ENCODE results near the gene KCNIP4.

KCNIP4 gene

DNA sequence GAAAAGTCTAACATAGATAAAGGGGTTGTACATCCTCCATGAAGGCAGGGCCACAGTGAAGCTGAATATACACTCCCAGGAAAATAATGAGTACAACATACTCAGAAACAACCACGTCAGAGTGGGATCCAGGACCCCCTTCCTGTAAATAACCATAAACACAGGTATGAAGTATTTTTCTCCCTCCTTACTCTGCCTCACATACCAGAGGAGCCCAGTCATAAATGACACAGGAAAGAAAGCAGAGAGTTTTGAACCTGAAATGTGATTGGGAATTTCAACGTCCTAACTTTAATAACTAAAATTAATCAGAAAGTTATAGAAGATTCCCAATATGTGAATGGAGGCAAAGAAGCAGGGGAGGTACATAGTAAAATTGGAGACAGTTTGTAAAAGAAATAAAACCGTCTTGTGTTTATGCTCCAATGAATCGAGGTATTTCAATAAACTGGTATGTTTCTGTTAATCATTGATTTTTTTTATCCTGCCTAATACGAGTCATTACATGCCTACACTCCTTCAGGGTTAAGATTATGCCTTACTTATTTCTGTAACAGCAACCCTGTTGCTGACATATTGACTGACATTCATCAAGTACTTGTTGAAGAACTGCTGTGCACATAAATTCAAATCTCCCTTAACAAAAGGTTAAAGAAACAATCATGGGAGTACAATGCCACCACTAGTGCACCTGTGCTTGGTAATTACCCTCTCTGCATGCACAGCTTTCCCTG, 431.3 kb downstream of the KCNIP4 start:
- H3K27ac ChIP-seq, result no peak overlapping the region
- DNase-seq (ENCODE audit: low read depth, low spot score), result no peak

DNA sequence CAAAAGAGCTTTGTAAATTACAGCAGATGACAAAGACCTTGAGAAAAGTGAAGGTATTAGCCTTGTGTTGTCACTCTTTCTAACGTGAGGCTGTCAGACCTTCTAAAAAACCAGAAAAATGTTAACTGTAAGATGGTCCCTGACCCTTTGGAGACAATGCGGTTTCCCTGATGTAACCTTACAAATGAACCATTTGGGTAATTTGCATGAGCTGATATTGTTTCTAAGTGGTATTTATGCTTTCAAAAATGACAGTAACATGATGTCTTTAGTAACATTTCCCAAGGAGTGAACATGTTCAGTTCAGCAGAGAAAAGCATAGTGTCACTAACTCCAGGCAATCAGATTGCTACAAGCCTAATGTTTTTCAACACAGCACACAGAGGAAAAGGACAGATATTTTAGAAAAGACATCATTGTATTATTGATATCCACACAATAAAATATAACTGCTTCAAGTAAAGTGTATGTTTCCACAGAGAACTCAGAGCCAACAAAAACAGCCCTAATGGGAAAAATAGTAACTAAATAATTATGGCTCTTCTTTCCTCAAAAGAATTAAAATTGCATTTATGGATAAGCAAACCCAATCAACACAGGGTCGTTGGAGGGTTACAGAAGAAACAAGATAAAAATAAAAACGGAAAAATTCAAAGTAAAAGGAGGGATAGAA, 434.4 kb downstream of the KCNIP4 start:
- H3K27ac ChIP-seq, result no peak overlapping the region

DNA sequence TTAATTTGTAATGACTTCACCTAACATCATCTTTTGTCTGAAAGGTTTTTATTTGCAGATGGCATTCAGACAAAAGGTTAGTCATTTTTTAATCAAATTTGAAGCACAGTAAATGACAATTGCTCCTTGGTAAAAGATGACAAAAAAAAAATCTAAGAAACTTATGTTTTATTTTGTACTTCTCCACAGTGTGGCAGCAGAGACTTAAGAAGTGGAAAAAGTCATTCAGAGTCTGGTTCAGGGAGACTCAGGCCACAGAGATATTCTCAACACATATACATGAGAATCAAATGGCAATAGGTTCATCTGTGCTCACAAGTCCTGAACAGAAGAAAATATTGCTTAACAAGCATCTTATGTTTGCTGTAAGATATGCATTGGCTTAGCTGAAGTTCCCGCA, 436.2 kb downstream of the KCNIP4 start:
- H3K27ac ChIP-seq, result no peak overlapping the region
- DNase-seq (ENCODE audit: low read depth, low spot score), result no peak

More for the DNA sequence above, 434.4 kb downstream of the KCNIP4 start:
- no peak for DNase-seq (ENCODE audit: low read depth, low spot score)

DNA sequence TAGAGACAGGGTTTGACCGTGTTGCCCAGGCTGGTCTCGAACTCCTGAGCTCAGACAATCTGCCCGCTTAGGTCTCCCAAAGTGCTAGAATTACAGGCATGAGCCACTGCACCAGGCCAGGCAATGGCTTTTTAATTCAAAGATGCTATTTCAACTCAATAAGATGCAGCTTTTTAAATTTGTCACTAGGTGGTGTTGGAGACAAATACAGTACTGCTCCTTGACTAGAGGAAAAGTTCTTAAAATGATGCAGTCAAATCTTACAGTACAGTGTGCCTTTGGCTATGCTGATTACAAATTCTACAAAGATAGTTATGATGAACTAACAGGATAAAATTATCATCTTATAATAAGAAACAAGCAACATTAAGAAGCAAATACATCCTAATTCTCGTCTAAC, 441.1 kb downstream of the KCNIP4 start:
- DNase-seq (ENCODE audit: low read depth, low spot score), result no peak

DNA sequence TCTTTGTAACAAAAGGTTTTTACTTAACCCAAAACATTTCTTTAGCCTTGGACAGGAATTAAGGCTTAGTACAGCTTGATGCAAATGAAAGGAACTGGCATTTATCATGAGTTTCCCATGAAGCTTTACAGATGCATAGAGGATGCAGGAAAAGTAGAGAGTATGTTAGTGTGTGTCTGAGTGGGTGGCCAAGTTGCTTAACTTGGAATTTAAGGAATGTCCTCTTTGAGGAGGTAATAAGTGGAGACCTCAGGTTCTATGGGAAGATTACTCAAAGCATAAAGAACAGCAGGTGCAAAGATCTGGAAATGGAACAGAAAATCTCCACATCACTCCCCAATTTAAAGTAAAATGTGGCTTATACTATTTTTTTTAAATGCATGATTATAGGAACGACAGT, 457.9 kb downstream of the KCNIP4 start:
- DNase-seq (ENCODE audit: low read depth, low spot score), result no peak
- H3K27ac ChIP-seq, result no peak overlapping the region

More for the DNA sequence above, 441.1 kb downstream of the KCNIP4 start:
- H3K27ac ChIP-seq, result no peak overlapping the region

DNA sequence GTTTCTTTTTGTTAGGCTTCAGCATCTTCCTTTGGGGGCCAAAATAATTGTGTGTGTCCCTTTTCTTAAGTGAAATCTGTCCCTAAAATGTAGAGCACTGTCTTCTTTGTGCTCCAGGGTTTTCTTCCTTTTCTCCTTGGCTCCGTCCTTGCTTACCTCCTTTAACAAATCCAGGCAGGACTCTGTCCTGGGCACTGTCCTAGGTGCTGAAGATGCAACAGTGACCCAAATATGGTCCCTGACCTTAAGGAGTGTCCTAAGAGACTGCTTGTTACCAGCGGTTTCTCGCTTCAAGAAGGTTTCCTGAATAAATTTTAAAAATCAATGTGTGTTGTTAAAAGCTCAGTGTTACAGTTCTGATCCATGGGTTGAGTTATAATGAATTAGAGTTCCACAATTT, 471.8 kb downstream of the KCNIP4 start:
- H3K27ac ChIP-seq, result no peak overlapping the region
- no peak for DNase-seq (ENCODE audit: low read depth, low spot score)

DNA sequence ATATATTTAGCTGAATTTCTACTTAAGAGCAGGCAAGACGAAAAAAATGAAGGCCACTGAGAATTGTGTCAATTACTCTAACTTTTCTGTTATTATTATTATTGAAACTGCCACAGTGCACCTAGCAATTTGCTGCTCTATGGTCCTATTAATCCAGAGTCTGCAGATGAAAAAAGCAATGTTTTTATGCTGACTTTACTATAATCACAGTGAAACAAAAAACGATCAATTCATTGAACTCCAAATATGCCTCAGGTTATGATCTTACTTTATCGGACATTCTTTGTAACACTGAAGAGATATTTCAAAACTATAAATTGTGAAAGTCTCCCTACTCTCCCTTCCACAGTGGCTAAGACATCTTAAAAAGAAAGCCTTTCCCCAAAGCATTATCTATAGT, 474.4 kb downstream of the KCNIP4 start:
- no peak overlapping the region for H3K27ac ChIP-seq
- DNase-seq (ENCODE audit: low read depth, low spot score), result no peak

DNA sequence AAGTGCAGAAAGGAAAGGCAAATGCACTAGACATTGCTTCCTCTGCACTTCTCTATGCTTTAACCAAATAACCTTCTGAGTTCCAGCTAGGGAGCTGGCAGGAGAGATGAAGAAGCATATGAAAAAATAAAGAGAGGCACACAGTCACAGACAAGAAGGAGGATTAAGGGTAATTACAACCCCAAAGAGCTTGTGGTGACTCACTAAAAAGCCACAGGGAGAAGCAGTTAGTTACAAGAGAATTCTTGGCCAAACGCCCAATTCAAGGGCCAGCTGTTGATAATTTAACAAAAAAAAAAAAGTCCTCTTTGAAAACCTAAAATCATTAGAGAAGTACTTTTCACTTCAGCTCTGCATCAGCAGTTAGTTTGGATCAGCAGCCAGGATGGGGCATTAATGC, 478.0 kb downstream of the KCNIP4 start:
- peak; percentile 33 for DNase-seq (ENCODE audit: low read depth, low spot score)
- H3K27ac ChIP-seq, result no peak overlapping the region

DNA sequence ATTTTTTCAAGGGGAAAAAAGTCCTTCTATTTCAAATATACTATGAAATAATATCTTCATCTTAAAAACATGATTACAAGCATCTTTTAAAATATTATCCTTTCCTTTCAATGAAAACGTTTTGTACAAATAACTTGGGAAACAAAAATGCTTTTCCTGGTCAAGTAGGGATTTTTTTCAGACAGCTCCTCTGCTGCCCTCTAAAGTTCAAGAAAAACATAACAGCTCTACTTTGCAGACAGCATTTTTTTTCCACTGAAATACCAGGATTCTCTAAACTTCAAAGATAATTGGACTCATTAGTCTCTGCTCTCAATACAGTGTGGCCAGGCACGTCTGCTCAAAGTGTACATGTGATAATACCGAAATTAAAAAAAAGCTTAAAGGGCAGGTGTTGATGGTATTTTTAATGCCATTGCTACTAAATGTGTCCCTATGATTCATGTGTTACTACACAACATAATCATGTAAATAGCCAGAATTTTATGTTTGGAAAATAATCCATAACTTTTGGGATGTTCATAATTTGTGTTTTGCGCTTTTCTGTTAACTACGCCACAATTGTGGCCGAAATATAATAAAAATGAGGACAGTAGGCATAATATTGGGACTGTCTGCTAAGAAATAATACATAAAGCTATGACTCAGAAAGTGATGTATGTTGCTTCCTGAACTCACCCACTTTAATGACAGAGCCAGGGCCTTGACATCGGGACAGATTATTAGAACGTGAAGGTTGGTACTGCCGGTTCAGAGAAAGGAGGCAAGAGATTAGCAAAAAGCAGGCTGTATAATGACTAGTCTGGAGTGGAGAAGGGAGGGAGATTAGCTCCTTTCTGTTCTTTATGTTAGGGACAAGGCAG, 478.9 kb downstream of the KCNIP4 start:
- DNase-seq (ENCODE audit: low read depth, low spot score), result no peak

DNA sequence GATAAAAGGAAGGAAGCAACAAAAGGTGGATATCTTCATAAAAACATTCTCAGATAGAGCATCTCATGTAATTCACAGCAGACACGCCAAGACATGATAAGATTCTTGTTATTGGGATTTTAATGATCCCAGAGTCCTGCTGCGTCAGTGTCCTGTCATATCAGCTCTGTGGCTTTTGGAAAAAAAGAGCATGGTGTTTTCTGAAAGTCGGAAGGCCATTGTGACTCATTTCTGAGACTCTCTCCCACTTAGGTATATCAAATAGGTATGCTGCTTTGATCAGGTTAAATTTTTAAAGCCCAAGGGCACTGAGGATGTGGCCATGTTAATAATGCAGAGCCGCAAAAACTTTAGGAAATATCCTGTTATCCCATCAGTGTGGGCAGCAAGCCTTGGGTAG, 481.0 kb downstream of the KCNIP4 start:
- no peak overlapping the region for H3K27ac ChIP-seq
- DNase-seq (ENCODE audit: low read depth, low spot score), result no peak

More for the DNA sequence above, 478.9 kb downstream of the KCNIP4 start:
- H3K27ac ChIP-seq, result no peak overlapping the region

DNA sequence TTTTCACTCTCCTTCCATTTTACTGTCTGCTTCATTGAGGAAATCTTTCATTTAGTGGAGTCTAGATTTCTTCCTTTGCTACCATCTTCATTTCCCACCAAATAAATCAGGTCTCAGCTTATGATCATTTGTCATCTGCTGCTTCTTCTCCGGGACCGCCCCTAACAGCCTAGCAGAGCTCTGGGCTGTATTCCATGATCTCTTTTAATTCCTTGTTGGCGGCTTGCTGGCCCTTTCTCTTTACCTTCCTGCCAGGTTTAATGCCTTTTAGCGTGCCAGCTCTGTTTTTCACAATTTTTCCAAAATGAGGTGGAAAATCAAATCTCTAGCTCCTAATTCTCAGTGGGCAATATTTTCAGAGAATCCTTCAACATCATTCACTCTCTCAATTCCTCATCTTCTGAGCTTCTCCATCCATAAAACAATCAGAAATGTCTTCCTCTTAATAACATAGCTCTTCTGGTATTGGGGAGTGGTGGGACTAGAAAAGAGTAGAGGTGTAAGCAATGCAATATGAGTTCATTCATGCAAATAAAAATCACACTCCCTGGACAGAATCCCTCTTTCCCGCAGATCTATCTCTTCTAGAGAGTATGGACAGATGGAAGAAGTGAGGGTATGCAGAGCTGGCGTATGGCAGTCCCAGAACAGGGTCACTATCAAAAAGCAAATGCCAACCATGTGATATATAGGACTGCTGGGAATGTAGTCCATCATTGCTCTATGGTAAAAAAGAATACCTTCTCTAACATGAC, 491.3 kb downstream of the KCNIP4 start:
- DNase-seq (ENCODE audit: low read depth, low spot score), result no peak
- no peak overlapping the region for H3K27ac ChIP-seq

DNA sequence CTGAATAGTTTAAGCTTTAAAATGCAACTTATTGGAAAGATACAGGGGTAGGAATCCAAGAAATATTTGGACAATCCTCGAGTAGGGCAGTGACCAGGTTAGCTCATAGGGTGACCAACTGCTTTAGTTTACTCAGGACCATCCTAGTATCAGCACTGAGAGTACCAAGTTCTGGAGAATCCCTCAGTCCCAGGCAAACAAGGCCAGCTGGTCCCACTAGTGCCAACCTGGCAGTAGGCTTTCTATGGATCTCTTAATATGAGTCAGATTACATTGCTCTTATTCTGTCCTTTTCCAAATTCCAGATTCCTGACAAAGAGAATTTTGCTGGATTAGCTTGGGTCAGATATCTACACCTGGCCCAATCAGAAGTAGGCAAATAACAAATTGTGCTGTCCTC, 493.7 kb downstream of the KCNIP4 start:
- DNase-seq (ENCODE audit: low read depth, low spot score), result no peak
- no peak overlapping the region for H3K27ac ChIP-seq

DNA sequence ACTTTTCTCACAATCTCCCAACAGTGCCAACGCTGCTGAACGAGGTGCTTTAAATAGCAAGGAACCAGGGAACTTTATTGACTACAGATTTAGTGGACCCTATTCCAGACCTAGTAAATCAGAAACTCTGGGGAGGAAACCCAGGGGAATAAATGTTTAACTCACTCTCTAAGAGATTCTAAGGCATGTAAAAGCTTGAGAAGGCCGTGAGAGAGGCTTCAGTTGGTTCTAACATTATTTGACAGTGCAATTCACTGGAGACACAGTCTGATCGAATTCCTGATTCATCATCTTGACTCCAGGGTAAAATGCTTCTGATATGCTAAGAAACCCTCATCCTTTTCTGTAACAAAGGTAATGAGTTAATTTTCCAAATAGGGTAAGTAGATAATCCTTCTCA, 494.4 kb downstream of the KCNIP4 start:
- no peak overlapping the region for H3K27ac ChIP-seq
- DNase-seq (ENCODE audit: low read depth, low spot score), result no peak

DNA sequence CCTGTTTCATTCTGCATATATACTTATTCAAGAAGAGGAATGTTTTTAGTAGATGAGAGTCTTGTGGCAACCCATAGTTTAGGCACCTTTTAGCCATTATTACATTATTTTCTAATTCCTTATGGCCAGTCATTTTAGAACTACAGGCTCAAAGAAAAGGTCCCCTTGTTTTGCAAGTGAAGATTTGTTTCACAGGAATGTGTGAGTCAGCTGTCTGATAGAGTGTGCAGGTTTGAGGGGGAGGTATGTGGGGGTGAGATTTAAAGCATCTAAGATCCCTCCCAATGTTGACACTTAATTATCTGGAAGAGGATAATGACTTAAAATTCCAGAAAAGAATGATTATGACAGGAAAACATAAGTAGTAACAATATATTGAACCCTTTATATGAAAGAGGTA, 495.6 kb downstream of the KCNIP4 start:
- no peak for DNase-seq (ENCODE audit: low read depth, low spot score)
- no peak overlapping the region for H3K27ac ChIP-seq

DNA sequence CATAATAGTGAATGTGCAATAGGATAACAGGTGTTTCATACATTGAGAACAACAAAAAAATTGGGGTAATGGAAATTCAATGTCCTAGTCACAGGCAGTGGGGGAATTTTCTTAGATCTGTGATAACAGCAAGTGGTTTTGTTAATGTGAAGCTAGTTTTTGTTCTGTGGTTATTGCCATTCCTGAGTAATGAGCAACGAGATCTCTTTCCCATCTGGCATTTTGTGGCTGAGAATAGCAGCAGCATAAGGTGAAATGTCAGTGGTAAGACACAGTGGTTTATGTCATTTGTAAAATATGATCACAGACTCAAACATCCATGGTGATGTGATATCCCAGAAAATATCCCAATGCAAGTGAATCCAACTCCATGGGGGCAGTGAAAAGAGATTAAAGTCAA, 497.5 kb downstream of the KCNIP4 start:
- no peak overlapping the region for H3K27ac ChIP-seq
- peak; percentile 63 for DNase-seq (ENCODE audit: low read depth, low spot score)

DNA sequence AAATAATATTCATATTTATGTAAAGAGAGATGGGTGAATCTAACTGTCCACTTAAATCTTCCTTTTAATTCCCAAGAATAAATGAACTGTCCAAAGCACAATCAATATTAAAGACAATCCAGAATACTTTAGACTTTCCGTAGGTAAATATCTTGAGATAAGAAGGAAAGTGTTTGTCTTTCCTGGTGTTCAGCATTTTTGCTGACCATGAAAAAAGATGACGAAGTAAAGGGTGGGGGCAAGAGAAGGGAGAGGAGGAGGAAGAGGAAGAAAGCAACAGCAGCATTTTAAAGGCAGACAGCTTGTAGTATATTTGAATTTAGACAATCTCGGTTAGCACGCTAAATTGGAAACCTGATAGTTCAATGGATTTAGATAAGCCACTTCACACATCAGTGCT, 498.2 kb downstream of the KCNIP4 start:
- H3K27ac ChIP-seq, result no peak overlapping the region

DNA sequence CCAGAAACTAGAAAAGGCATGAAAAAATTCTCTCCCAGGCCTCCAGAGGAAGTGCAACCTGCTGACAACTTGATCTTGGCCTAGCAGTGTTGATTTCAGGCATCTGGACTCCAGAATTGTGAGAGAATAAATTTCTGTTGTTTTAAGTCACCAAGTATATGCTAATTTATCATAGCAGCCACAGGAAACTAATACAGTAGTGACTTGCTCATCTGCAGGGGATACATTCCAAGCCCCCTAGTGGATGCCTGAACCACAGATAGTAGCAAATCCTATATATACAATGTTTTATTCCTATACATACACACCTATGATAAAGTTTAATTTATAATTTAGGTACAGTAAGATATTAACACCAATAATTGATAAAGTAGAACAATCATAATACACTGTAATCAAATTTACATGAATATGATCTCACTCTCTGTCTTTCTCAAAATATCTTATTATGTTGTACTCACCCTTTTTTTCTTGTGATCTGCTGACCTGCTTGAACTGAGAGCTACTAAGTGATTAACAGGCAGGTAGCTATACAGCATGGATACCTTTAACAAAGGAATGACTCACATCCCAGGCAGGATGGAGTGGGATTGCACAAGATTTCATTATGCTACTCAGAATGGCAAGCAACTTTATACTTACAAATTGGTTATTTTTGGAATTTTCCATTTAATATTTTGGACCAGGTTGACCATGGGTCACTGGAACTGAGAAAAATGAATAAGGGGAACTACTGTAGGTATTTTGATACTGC, 501.1 kb downstream of the KCNIP4 start:
- peak overlapping the region; percentile 77 for H3K27ac ChIP-seq
- peak; percentile 58 for DNase-seq (ENCODE audit: low read depth, low spot score)

More for the DNA sequence above, 498.2 kb downstream of the KCNIP4 start:
- no peak for DNase-seq (ENCODE audit: low read depth, low spot score)

DNA sequence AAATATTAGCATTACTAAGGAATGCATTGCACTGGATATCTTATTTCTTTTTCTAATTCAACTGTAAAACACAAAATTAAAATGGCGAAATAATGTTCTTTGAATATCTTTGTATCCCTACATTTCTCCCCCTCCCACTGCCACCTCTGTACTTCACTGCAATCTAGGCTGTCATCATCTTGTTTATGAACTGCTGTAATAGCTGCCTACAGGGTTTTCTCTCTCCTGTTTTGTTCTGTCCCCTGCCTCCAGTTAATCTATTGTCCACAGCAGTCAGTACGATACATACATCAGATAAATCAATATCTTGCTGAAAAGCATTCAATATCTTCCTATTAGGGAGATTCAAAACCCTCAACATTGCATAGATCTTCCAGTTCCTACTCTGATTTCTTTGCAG, 528.4 kb downstream of the KCNIP4 start:
- H3K27ac ChIP-seq, result no peak overlapping the region
- no peak for DNase-seq (ENCODE audit: low read depth, low spot score)

DNA sequence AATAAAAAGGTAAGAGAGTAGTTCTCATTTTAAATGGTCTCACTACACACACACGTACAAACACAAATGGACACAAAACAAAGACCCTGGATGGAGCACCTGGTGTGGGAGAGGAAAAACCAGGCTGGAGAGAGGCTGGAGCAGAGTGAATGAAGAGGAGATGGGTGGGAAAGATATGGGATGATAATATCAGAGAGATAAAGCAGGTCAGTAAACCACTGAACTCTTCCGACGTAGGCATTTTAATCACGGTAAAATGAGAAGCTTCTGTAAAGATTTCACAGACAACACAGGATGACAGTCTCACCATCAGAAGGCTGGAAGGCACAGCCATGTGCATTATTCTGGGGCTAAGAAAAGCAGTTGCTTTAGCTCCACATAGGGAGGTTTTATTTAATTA, 532.8 kb downstream of the KCNIP4 start:
- no peak overlapping the region for H3K27ac ChIP-seq
- DNase-seq (ENCODE audit: low read depth, low spot score), result no peak
